Spleen (tissue), 7 donors: ENCODE measurements around the gene IRS2.

Experiments used
- CTCF ChIP-seq, 11 experiments: fragments of 200-600 bp in 7 of 11; fragments of 450-650 bp in 4 of 11; sonication (generic) in 4 of 11; IDR thresholded peaks in 8 of 11; conservative IDR thresholded peaks in 3 of 11; 1 replicate in 7 of 11; 2 replicates in 4 of 11; pipeline versions ENCODE4 v1.4.0 to v1.8.0; 2016 to 2021; ENCODE audit warnings: antibody characterized with exemption in 11 of 11, inconsistent platforms in 4 of 11, mild to moderate bottlenecking in 1 of 11
- POLR2A ChIP-seq, 3 donors: fragments of 450-650 bp; IDR thresholded peaks; one replicate each; pipeline ENCODE4 v1.5.1; 2017; ENCODE audit warnings: antibody characterized with exemption in 3 of 3, mild to moderate bottlenecking in 1 of 3
- donor health status: DM: no; HTN: no; CAD: no; lungs with moderate emphysema.
- donor health status: DM: no; HTN: no; CAD: no.
- donor health status: DM: no; HTN: no; CAD: no.

DNA sequence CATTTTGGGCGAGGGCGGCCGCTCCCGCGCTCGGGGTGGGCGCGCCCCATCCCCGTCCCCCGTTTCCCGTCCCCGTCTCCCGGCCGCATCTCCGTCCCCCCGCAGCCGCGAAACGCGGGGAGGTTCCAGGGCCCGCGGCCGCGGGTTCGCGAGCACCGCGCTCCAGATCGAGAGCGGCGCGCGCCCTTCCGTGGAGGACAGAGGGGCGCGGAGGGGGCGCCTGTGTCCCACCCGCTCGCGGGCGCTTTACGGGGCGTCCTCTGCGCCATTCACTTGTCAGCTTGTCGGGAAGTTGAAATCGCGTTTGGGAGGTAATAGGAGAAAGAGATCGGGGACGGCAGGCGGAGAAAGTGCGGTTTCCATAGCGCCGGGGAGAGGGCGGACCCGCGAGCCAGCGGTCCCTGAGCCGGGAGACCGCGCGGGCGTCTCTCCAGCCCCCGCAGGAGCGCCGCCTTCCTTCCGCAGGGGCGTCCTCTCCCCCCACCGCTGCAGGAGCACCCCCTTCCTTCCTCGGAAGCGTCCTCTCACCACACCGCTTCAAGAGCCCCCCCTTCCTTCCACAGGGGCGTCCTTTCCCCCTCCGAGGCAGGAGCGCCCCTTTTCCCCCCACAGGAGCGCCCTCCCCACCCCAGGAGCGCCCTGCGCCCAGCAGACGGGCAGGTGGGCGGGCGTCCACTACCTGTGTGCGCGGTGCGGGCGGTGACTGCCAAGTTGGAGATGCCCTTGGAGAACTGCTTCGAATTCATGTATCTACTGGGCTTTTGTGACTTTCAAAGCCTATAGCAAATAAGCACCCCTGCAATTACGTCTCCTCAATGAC is 962 bp upstream of the IRS2 start:
- TF ChIP-seq POLR2A (IDR thresholded peaks at IDR 0.05) (no peak), CTCF (IDR thresholded peaks at IDR 0.05 in 8 of 11, conservative IDR thresholded peaks at IDR 0.05 in 3 of 11) (no peak)
